ENCODE measurements around the gene KCNAB1.

KCNAB1 gene

GRCh38 chr3:156371701-156372100, 251.3 kb downstream of the KCNAB1 start:
- Histone ChIP-seq H3K4me1 (ENCODE audit: insufficient read depth, low read length) (peaks cover 33% of the 10 kb centered on the region), H3K9ac (ENCODE audit: low read depth, low read length) (no peak overlapping the region), H3K36me3 (ENCODE audit: insufficient read depth, low read length) (no peaks in the 10 kb centered on the region), H3K9me3 (ENCODE audit: control insufficient read depth, insufficient read depth, low read length) (no peaks in the 10 kb centered on the region)

- H3K36me3 ChIP-seq (ENCODE audit: insufficient read depth, low read length), result no peaks in the 10 kb centered on the region
- H3K9me3 ChIP-seq (ENCODE audit: control insufficient read depth, insufficient read depth, low read length), result no peaks in the 10 kb centered on the region
- H3K4me1 ChIP-seq (ENCODE audit: insufficient read depth, low read length), result peaks cover 23% of the 10 kb centered on the region
- no peak overlapping the region for H3K9ac ChIP-seq (ENCODE audit: low read depth, low read length)
Observed at GRCh38 chr3:156373095-156373494, 252.7 kb downstream of the KCNAB1 start.

- Histone ChIP-seq H3K9ac (ENCODE audit: low read depth, low read length) (no peak overlapping the region), H3K36me3 (ENCODE audit: insufficient read depth, low read length) (no peaks in the 10 kb centered on the region), H3K9me3 (ENCODE audit: control insufficient read depth, insufficient read depth, low read length) (no peaks in the 10 kb centered on the region), H3K4me1 (ENCODE audit: insufficient read depth, low read length) (peaks cover 21% of the 10 kb centered on the region)
Observed at GRCh38 chr3:156373654-156374053, 253.3 kb downstream of the KCNAB1 start.

GRCh38 chr3:156376199-156376598, 255.8 kb downstream of the KCNAB1 start:
- Histone ChIP-seq H3K9ac (ENCODE audit: low read depth, low read length) (no peak overlapping the region), H3K4me1 (ENCODE audit: insufficient read depth, low read length) (peaks cover 21% of the 10 kb centered on the region), H3K36me3 (ENCODE audit: insufficient read depth, low read length) (no peaks in the 10 kb centered on the region), H3K9me3 (ENCODE audit: control insufficient read depth, insufficient read depth, low read length) (no peaks in the 10 kb centered on the region)

GRCh38 chr3:156377266-156377665, 256.9 kb downstream of the KCNAB1 start:
- no peaks in the 10 kb centered on the region for H3K36me3 ChIP-seq (ENCODE audit: insufficient read depth, low read length)
- no peaks in the 10 kb centered on the region for H3K9me3 ChIP-seq (ENCODE audit: control insufficient read depth, insufficient read depth, low read length)
- peaks cover 20% of the 10 kb centered on the region for H3K4me1 ChIP-seq (ENCODE audit: insufficient read depth, low read length)
- no peak overlapping the region for H3K9ac ChIP-seq (ENCODE audit: low read depth, low read length)

- no peaks in the 10 kb centered on the region for H3K9me3 ChIP-seq (ENCODE audit: control insufficient read depth, insufficient read depth, low read length)
- H3K9ac ChIP-seq (ENCODE audit: low read depth, low read length), result no peak overlapping the region
- no peaks in the 10 kb centered on the region for H3K36me3 ChIP-seq (ENCODE audit: insufficient read depth, low read length)
- peaks cover 15% of the 10 kb centered on the region for H3K4me1 ChIP-seq (ENCODE audit: insufficient read depth, low read length)
Observed at GRCh38 chr3:156377718-156378117, 257.3 kb downstream of the KCNAB1 start.

- peaks cover 4% of the 10 kb centered on the region for H3K4me1 ChIP-seq (ENCODE audit: insufficient read depth, low read length)
- no peaks in the 10 kb centered on the region for H3K9me3 ChIP-seq (ENCODE audit: control insufficient read depth, insufficient read depth, low read length)
- no peak overlapping the region for H3K9ac ChIP-seq (ENCODE audit: low read depth, low read length)
- no peaks in the 10 kb centered on the region for H3K36me3 ChIP-seq (ENCODE audit: insufficient read depth, low read length)
Observed at GRCh38 chr3:156378871-156379270, 258.5 kb downstream of the KCNAB1 start.

- Histone ChIP-seq H3K9ac (ENCODE audit: low read depth, low read length) (no peak overlapping the region), H3K36me3 (ENCODE audit: insufficient read depth, low read length) (no peaks in the 10 kb centered on the region)
Observed at GRCh38 chr3:156379327-156379726, 258.9 kb downstream of the KCNAB1 start.

GRCh38 chr3:156381253-156381652, 260.9 kb downstream of the KCNAB1 start:
- no peaks in the 10 kb centered on the region for H3K9me3 ChIP-seq (ENCODE audit: control insufficient read depth, insufficient read depth, low read length)
- H3K4me1 ChIP-seq (ENCODE audit: insufficient read depth, low read length), result no peaks in the 10 kb centered on the region
- no peak overlapping the region for H3K9ac ChIP-seq (ENCODE audit: low read depth, low read length)
- no peaks in the 10 kb centered on the region for H3K36me3 ChIP-seq (ENCODE audit: insufficient read depth, low read length)

More at GRCh38 chr3:156379327-156379726, 258.9 kb downstream of the KCNAB1 start:
- no peaks in the 10 kb centered on the region for H3K9me3 ChIP-seq (ENCODE audit: control insufficient read depth, insufficient read depth, low read length)
- no peaks in the 10 kb centered on the region for H3K4me1 ChIP-seq (ENCODE audit: insufficient read depth, low read length)

GRCh38 chr3:156382458-156383346, 262.3 kb downstream of the KCNAB1 start:
- Histone ChIP-seq H3K36me3 (ENCODE audit: insufficient read depth, low read length) (no peaks in the 10 kb centered on the region), H3K9me3 (ENCODE audit: control insufficient read depth, insufficient read depth, low read length) (no peaks in the 10 kb centered on the region), H3K4me1 (ENCODE audit: insufficient read depth, low read length) (no peaks in the 10 kb centered on the region), H3K9ac (ENCODE audit: low read depth, low read length) (no peak overlapping the region)

- H3K9me3 ChIP-seq (ENCODE audit: control insufficient read depth, insufficient read depth, low read length), result no peaks in the 10 kb centered on the region
- no peak overlapping the region for H3K9ac ChIP-seq (ENCODE audit: low read depth, low read length)
- H3K4me1 ChIP-seq (ENCODE audit: insufficient read depth, low read length), result no peaks in the 10 kb centered on the region
- H3K36me3 ChIP-seq (ENCODE audit: insufficient read depth, low read length), result no peaks in the 10 kb centered on the region
Observed at GRCh38 chr3:156383441-156384025, 263.2 kb downstream of the KCNAB1 start.

- H3K36me3 ChIP-seq (ENCODE audit: insufficient read depth, low read length), result no peaks in the 10 kb centered on the region
- H3K9me3 ChIP-seq (ENCODE audit: control insufficient read depth, insufficient read depth, low read length), result no peaks in the 10 kb centered on the region
- H3K9ac ChIP-seq (ENCODE audit: low read depth, low read length), result no peak overlapping the region
- H3K4me1 ChIP-seq (ENCODE audit: insufficient read depth, low read length), result no peaks in the 10 kb centered on the region
Observed at GRCh38 chr3:156388497-156389448, 268.4 kb downstream of the KCNAB1 start.

- no peaks in the 10 kb centered on the region for H3K9me3 ChIP-seq (ENCODE audit: control insufficient read depth, insufficient read depth, low read length)
- H3K9ac ChIP-seq (ENCODE audit: low read depth, low read length), result no peak overlapping the region
- H3K4me1 ChIP-seq (ENCODE audit: insufficient read depth, low read length), result no peaks in the 10 kb centered on the region
- H3K36me3 ChIP-seq (ENCODE audit: insufficient read depth, low read length), result no peaks in the 10 kb centered on the region
Observed at GRCh38 chr3:156389449-156389950, 269.1 kb downstream of the KCNAB1 start.

- no peak overlapping the region for H3K9ac ChIP-seq (ENCODE audit: low read depth, low read length)
- no peaks in the 10 kb centered on the region for H3K9me3 ChIP-seq (ENCODE audit: control insufficient read depth, insufficient read depth, low read length)
- H3K36me3 ChIP-seq (ENCODE audit: insufficient read depth, low read length), result no peaks in the 10 kb centered on the region
- no peaks in the 10 kb centered on the region for H3K4me1 ChIP-seq (ENCODE audit: insufficient read depth, low read length)
Observed at GRCh38 chr3:156390846-156391245, 270.5 kb downstream of the KCNAB1 start.
